ENCODE data around the gene FAM83G.
A peak's percentile ranks its signal among the peaks of the same experiment; 100 is the strongest.

Gene FAM83G

GRCh38 chr17:18987862-18988545 lies 16.6 kb downstream of the FAM83G start:
- no peak for DNase-seq

DNA sequence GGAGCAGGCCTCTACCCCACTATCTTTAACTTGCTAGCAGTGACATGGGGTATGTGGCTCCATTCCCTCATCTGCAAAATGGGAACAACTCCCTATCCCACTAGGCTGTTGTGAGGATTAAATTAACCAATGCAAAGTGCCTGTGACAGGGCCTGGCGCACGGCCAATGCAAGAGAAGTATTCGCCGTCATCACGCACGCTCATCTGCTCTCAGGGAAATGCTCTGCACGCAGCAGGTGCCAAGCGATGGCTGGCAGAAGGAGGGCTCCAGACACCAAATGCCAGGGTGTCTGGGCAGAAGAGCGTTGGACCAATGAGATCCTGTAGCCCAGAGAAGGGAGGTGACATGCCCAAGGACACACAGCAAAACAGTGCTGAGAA lies 17.3 kb downstream of the FAM83G start:
- DNase-seq: no peak

GRCh38 chr17:18986541-18987229 lies 17.9 kb downstream of the FAM83G start:
- no peak for DNase-seq

DNA sequence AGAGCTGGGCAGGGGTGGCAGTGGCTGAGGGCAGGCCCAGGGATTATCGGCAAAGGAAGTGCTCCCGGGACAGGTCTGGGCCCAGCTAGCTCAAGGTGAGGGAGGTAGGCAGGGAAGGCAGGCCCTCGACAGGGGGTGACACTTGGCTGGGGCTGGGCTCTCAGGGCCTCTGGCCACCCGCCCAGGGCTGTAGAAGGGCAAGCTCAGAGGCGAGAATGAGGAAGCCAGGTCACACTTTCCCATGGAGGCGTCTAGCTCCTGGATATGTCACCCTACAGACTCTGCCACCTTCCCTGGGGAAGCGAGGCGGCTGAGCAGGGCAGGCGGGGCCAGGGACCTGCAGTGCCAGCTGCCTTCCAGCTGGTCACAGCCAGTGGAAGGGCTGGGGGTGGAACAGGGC lies 19.1 kb downstream of the FAM83G start:
- no peak for DNase-seq

DNA sequence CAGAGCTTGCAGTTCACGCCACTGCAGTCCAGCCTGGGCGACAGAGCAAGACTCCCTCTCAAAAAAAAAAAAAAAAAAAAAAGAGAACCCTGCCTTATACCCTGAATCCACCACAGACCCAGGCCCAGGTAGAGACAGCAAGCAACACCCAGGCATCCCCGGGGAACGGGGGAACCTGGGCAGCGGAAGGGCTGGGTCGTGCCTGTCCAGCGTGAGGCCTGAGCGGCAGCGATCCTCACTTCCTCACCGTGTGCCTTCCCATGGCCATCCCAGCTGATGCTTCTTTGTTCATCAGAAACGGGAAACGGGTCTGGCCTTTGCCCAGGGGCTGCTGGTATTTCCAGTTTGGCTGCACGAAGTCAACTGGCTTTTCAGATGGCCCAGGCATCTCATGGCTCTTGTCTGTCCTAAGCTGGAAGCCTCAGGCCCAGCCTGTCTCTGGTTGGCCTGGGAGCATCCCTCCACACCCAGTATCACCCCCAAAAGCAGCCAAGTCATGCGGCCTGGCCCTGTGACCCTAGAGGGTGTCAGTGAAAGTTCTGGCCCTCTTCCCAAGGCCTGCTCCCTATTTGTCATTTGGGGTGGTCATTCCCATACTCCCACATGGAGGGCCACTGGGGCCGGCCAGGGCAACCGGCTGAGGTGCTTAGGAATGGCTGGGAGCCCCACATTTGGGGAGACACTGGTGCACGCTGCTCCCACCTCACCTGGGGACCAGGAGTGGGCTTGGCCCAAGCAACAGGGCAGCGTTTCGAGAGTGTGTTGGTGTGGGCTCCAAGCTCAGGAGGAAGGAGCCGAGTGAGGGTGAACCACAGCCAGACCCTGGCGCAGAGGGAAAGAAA lies 20.1 kb downstream of the FAM83G start:
- DNase-seq: no peak

GRCh38 chr17:18981642-18982424 lies 22.7 kb downstream of the FAM83G start:
- DNase-seq: no peak

GRCh38 chr17:18981335-18981641 lies 23.3 kb downstream of the FAM83G start:
- no peak for DNase-seq

GRCh38 chr17:18980682-18981334 lies 23.8 kb downstream of the FAM83G start:
- no peak for DNase-seq

DNA sequence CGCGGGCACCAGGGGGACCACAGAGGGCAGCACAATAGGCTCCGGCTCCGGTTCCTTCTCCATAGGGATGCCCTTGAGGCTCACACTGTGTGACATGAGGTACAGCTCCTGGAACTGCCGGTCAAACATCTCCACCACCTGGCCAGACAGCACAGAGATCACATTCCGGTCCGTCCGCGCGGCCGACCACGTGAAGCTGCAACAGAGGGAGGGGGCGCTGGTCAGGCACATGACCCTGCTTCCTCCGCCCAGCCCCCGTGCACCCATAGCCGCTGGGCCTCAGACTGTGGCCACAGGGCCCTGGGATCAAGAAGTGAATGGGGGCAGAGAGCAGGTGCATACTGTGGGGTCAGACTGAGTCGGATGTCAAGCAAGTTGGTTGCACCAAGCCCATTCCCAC lies 25.9 kb downstream of the FAM83G start:
- DNase-seq: no peak

GRCh38 chr17:18978050-18978449 lies 26.5 kb downstream of the FAM83G start:
- DNase-seq: no peak

GRCh38 chr17:18977646-18978045 lies 26.9 kb downstream of the FAM83G start:
- no peak for DNase-seq

GRCh38 chr17:18977021-18977420 lies 27.5 kb downstream of the FAM83G start:
- no peak for DNase-seq

GRCh38 chr17:18976201-18976600 lies 28.4 kb downstream of the FAM83G start:
- DNase-seq: no peak

GRCh38 chr17:18975597-18975996 lies 29.0 kb downstream of the FAM83G start:
- DNase-seq: no peak

DNA sequence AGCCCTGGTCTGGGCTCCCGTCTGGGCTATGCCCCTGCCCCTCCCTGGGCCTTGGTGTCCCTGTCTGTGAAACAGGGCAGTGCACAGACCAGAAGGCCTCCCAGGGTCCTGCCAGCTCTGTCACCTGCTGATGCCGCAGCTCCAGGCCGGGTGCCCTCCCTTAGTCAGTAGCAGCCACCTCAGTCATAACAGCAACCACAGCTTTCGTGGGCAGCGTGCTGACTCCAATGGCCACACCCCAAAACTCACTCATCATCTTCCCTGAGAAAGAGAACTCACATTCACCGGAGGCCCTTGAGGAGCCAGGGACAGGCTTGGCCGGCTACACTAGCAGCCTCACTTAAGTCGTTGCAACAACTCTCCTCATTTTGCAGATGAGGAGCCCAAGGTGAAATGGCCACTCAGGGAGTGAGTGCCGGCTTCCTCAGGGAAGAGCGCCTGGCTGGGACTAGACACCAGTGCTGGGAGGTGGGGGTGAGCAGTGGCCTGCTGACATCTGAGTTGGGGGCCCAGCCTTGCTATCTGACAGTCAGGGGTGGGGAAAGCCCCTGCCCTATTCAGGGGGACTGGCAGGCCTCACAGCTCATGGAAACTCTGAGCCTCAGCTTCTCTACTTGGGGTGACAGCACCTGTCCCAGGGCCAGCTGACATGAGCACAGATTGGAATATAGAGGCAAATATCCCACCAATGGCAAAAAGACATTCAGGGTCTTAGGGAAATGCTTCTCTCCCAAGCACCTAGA lies 30.0 kb downstream of the FAM83G start:
- peak in 1 of 2 experiments; percentile 50 for DNase-seq

DNA sequence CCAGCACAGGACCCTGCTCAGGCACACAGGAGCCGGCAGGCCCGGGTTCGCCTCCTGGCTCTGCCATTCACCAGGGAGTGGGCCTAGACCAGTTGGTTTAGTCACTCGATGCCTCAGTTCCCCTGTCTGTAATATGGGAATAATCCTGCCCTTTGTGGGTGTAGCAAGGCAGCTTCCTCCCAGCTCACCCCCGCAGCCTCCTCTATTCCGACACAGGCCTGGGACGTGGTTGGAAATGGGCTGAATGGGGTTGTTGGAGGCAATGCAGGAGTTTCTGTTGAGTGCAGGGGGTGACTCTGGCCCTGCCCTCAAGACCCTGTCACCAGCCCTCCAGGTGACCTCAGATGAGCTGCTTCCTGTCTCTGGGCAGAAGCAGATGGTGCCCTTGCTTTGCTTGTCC lies 32.8 kb downstream of the FAM83G start:
- DNase-seq: no peak

DNA sequence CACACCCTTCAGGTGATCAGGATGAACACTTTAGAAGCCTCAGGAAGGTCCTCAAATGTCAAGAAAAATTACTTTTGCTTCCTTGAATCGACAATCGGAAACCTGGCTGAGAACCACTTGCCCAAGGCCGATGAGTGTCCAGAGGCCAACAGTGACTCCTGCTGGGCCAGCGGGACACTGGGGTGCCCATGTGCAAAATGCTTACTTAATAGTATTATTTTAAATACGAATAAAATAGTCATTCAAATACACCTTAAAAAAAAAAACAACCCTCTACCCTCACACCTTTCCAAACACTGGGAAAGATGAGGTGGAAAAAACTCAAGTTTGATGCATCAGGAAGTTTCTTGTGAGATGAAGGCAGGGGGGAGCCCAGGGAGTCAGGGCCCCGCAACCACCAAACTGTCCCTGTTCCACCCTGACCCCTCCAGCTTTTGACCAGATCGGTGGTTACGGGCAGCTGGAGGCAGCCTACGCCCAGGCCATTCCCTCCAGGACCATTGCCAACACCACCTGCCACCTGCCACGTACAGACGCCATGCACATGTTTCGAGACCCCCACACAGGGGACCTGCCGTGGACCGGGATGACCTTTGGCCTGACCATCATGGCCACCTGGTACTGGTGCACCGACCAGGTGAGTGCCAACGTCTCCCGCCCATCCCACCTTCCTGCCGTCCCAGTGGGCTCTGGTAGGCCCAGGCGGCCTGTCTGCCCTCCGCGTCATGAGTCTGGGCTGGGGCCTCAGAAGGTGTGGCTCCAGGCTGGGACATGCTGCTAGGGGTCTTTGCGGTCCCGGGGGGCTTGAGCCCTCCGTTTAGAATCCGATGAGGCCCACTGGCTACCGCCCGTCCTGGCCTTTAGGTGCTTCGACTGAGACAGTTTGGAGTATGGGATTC lies 33.7 kb downstream of the FAM83G start:
- no peak for DNase-seq

DNA sequence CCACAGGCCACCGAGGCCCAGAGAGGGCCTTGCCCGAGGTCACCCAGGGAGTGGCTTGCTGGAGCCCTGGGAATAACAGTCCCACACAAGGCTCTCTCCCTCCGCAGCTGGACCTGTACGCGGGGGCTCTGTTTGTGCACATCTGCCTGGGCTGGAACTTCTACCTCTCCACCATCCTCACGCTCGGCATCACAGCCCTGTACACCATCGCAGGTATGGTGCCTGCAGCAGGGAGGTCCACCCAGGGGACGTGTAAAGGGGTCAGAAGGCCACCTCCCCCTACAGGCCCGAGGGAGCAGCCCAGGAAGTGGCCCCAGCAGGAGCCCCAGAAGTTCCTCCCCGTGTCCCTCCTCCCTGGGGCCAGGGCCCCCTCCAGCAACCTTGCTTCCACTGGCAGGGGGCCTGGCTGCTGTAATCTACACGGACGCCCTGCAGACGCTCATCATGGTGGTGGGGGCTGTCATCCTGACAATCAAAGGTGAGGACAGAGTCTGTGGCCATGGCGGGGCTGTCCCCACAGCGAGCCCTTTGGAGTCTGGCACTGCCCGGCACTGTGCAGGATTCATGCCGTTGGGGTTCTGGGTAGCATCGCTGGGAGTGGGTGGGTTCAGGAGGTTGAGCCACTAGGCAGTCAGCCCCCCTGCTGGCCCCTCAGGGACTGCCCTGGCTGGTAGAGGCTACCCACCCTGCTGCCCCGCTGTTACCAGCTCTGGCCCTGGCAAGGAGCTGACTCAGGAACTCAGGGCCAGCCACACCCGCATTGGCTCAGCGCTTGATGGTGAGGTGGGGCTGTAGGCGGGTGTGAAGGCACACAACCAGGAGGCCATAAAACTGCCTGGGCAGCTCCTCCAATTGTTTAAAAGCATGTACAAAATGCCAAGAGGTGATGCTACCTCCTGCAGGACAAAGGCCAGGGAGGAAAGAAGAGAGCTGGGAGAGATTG lies 35.3 kb downstream of the FAM83G start:
- no peak for DNase-seq

- no peak for DNase-seq
Measured at GRCh38 chr17:18968345-18968744, 36.2 kb downstream of the FAM83G start.

DNA sequence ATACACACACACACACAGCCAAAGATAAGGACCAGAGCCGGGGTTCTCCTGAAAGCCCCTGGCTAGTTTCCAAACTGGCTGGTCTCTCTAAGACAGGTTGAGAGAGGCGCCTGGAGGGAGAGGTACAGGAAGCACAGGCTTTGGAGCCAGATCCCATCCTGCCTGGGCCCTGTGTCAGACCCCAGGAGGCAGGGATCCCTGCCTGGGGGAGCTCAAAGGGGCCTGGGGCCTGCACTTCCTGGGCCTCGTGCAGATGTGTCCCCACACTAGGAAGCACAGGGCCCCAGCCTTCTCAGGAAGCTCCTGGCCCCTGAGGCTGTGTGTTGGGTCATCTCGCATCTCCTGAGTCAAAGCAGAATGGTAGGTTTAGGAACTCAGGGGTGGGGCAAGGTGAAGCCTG lies 36.6 kb downstream of the FAM83G start:
- no peak for DNase-seq
